ENCODE results near the gene LTN1.
A peak's percentile ranks its signal among the peaks of the same experiment; 100 is the strongest.

Gene LTN1

DNA sequence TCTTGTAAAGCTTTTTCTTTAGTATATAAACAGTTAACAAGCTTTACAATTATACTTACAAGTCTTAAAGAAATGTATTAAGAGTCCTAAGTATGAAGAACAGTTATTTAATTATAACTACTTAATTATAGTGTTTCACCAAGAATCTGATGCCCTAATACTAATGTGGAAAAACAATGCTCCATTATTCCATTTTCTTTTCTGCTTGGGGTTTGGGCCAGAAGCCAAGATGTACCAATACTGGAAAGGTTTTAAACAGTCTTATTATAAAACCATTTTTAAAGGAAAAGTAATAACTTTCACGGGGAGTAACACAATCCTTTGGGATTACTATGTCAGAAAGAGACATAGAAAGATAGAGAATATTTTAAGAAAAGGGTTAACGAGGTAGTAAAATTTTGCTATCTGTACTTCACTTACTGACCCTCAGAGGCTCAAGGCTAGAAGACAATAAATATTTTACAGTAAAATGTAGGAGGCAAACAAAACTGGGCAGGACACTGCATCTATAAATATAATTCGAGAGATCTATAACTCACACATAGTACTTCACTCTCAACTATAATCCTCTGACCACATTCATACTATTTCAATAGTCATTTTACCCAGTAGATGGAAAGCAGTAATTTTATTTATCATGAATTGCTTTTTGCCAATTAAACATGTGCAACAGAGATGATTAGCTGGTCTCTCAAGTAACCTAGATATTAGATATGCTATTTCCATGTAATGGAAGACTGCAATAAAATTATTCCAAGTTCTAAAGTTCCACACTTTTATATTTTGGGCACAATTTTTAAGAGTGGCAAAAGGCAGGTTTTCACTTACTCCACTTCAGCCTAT lies 63.9 kb downstream of the LTN1 start:
- no peak for DNase-seq (ENCODE audit: low read depth in 2 of 2)

DNA sequence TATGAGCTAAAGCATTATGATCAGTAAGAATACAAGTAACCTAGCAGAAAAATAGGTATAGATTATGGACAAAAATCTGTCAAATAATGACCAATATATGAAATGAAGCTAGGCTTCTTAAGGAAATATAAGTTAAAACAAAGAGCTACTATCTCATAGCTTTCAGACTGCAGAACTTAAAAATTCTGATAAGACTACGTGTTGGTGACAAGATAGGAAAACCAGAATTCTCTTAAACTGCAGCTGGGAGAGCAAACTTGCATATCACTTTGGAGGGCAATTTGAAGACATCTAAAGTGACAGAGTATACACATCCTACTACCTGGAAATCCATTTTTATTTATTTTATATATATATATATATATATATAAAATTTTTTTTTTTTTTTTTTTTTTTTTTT lies 65.5 kb downstream of the LTN1 start:
- no peak for DNase-seq (ENCODE audit: low read depth in 2 of 2)

GRCh38 chr21:28923439-28923975 lies 69.2 kb downstream of the LTN1 start:
- no peak for DNase-seq (ENCODE audit: low read depth in 2 of 2)

DNA sequence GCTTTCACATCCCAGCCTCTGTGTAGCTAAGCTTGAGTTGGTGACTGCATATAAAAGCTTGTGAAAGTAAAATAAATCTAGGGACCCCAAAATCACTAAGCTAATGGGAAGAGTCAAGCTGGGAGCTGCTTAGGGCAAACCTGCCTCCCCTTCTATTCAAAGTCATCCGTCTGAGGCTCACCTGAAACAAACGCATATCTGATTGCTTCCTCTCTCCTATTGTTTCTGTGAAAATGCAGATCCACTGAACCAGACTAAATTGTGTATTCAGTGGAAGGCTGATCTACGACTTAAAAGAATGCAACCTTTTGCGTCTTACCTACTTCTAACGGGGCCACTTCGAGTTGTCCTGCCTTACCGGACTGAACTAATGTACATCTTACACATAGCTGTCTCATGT lies 70.3 kb downstream of the LTN1 start:
- DNase-seq (ENCODE audit: low read depth in 2 of 2), result no peak

- no peak for DNase-seq (ENCODE audit: low read depth in 2 of 2)
Measured at GRCh38 chr21:28916150-28916893, 76.4 kb downstream of the LTN1 start.

DNA sequence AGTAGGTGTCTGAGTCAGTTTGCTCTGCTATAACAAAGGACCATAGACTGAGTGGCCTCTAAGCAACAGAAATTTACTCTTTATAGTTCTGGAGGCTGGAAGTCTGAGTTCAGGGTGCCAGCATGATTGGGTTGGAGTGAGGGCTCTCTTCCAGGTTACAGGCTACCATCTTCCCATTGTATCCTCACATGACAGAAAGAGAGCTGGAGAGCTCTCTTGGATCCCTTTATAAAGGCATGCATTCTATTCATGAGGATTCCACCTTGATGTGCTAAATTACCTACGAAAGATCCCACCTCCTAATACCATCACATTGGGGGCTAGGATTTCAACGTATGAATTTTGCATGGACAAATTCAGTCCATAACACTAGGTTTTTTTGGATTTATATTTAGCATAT lies 79.6 kb downstream of the LTN1 start:
- DNase-seq (ENCODE audit: low read depth in 2 of 2), result no peak

DNA sequence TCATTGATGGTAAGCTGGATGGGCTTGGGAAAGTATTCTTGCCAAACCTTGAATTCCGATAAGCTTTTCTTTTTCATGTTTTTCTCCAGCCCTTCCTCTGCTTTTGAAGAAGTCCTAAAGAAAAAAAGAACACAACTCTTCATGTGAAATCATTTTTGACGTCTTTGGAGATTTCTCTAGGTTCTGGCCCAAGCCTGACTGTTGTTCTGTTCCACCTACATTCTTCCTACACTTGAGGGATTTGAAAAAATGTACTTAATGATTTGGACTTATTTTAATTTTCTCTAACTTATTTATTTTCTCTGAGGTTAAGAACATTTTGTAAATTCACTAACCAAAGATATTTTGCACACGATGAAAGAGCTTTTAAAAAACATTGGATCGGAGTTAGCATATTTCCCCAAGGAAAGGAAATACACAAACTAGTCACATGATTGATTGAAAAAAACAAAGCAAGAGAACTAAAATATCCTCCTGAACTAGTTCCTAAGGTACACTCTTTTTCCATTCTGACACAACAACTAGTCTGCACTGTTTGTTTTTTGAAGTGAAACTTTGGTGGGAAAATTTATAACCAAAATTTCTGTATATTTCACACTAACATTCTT lies 82.3 kb downstream of the LTN1 start:
- DNase-seq (ENCODE audit: low read depth in 2 of 2), result no peak

- DNase-seq (ENCODE audit: low read depth in 2 of 2), result no peak
Measured at GRCh38 chr21:28908351-28908750, 84.3 kb downstream of the LTN1 start.

DNA sequence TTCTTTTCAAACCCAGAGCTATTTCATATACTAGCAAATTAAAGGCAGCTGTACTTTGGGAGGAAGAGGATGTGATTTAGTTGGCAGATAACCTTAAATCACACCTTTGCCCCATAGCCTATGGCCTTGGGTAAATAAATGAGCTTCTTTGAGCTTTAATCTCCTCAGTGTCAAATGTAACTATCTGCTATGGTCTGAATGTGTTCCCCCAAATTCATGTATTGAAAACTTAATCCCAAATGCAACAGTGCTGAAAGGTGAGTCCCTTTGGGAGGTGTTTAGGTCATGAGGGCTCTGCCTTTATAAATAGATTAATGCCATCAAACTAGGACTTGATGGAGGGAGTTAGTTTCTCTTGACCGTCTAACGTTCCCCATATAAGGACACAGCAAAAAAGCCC lies 85.8 kb downstream of the LTN1 start:
- no peak for DNase-seq (ENCODE audit: low read depth in 2 of 2)

GRCh38 chr21:28906236-28906635 lies 86.4 kb downstream of the LTN1 start:
- DNase-seq (ENCODE audit: low read depth in 2 of 2), result no peak

GRCh38 chr21:28904961-28905435 lies 87.7 kb downstream of the LTN1 start:
- DNase-seq (ENCODE audit: low read depth in 2 of 2), result no peak

GRCh38 chr21:28903448-28903847 lies 89.2 kb downstream of the LTN1 start:
- DNase-seq (ENCODE audit: low read depth in 2 of 2), result no peak

DNA sequence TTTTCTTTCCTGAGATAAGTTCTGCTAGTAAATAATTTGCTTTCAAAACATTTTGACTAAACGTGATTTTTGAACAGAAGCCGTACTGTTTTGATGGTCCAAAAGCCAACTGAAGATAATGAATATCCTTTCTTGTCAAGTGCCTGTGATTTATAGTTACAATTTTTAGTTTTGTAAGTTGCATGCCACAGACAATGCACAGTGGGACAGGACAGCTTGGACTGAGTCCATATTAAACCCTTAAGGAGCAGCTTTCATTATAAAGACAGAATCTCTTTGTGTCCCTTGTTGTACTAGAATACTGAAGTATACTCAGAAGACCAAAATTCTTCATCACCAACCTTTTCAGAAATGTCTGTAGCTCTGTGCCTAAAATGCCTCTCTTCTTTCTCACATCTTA lies 92.2 kb downstream of the LTN1 start:
- DNase-seq (ENCODE audit: low read depth in 2 of 2), result no peak

GRCh38 chr21:28899744-28900143 lies 92.9 kb downstream of the LTN1 start:
- no peak for DNase-seq (ENCODE audit: low read depth in 2 of 2)

DNA sequence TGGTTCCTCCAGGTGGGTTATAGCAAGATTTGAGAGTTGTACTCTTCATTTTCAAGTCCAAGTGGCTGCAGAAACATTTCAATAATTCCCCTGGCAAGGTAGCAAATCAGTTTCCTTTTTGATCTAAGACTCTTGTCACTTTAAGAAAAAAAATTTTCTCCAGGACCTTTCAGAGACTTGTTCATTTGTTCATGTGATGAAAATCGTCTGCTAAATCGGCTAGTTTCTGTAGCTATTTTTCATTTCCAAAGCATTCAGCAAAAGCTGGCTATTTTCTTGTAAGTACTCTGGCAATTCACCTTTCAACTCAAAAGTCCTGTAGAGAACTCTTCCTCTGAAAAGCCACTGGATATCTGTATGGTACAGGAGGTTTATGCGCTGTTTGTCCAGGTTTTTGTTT lies 93.5 kb downstream of the LTN1 start:
- DNase-seq (ENCODE audit: low read depth in 2 of 2), result no peak

DNA sequence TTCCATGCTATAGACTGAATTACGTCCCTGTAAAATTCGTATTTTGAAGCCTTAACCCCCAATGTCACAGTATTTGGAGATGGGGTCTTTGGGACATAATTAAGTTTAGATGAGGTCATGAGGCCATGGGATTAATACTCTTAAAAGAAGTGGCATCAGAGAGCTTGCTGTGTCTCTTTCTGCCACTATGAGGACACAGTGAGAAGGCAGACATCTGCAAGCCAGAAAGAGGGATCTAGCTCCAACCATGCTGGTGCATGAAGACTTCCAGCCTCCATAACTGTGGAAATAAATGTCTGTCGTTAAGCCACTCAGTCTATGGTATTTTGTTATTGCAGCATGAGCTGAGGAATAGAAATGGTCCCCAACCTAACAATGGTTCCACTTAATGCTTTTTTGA lies 99.0 kb downstream of the LTN1 start:
- DNase-seq (ENCODE audit: low read depth in 2 of 2), result no peak

GRCh38 chr21:28892199-28893111 lies 100.2 kb downstream of the LTN1 start:
- no peak for DNase-seq (ENCODE audit: low read depth in 2 of 2)

DNA sequence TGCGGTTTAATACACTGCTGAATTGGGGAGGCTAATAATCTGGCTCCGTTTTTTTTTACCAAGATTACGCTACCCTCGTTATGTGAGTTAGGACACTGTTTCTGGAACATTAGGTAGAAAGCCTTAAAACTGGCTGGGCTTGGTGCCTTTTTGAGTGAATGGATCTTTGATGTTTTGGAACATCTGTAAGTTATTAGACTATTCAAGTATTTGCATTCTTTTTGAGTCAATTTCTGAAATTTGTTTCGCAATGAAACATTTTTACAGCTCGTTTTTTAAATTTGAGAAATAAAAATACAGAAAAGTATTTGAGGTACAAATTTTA lies 106.9 kb downstream of the LTN1 start:
- no peak for DNase-seq (ENCODE audit: low read depth in 2 of 2)

GRCh38 chr21:28884976-28885852 lies 107.5 kb downstream of the LTN1 start:
- peak; percentile 84 to 86 for DNase-seq (ENCODE audit: low read depth in 2 of 2)

DNA sequence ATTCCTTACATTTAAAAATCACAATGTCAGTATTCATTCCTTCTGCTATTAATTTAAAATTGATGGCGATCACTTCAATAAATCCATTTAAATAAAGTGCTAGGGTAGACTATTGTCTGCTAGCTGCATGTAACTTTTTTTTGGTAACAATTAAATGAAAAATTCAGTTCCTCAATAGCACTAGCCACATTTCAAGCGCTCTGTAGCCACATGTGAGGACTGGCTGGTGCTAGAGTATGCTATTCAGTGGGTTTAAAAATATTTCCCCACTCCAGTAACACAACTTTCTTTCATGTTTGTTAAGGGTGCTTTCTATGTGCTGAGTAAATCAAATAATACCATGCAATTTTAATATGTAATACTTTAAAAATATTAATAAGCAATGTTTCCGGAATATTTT lies 108.2 kb downstream of the LTN1 start:
- no peak for DNase-seq (ENCODE audit: low read depth in 2 of 2)

- no peak for DNase-seq (ENCODE audit: low read depth in 2 of 2)
Measured at GRCh38 chr21:28883931-28884330, 108.7 kb downstream of the LTN1 start.

Measured in stimulated activated CD4-positive, alpha-beta T cell treated with anti-CD3 and anti-CD28 coated beads, Interleukin-12 subunit alpha, Interleukin-12 subunit beta, amount 100 ng/mL, for 24 hours (primary cell).